Cardiac muscle cell (in vitro differentiated cells and primary cell): ENCODE data around the gene ACVRL1. TPM values are rescaled to one million over a fixed set of nuclear protein-coding genes. Genes with fewer than 3 reads are reported as not detected.
A peak's percentile ranks its signal among the peaks of the same experiment; 100 is the strongest.

Source experiments
- DNase-seq, 2 donors: peaks; one replicate each; pipeline versions ENCODE4 v3.0.0 to v3.0.0-alpha.2; 2010 to 2017; ENCODE audit warnings: low read depth in 1 of 2, low spot score in 1 of 2
- H3K27ac ChIP-seq: fragments of 200-600 bp; sonication (generic); 2 replicates; pipeline ENCODE4 v1.5.1; 2016
- H3K27me3 ChIP-seq: fragments of 200-600 bp; sonication (generic); 2 replicates; pipeline ENCODE4 v1.6.0; 2016; ENCODE audit warnings: control low read depth
- H3K36me3 ChIP-seq: fragments of 200-600 bp; sonication (generic); 2 replicates; pipeline ENCODE4 v1.5.1; 2016; ENCODE audit warnings: control low read depth
- H3K4me1 ChIP-seq: fragments of 200-600 bp; sonication (generic); 2 replicates; pipeline ENCODE4 v1.8.1; 2017; ENCODE audit warnings: low read depth, mild to moderate bottlenecking, mixed run types
- H3K4me3 ChIP-seq: fragments of 200-600 bp; sonication (generic); 2 replicates; pipeline ENCODE4 v1.5.1; 2016; ENCODE audit warnings: mild to moderate bottlenecking
- H3K9me3 ChIP-seq: fragments of 200-600 bp; sonication (generic); 2 replicates; pipeline ENCODE4 v1.5.1; 2017; ENCODE audit warnings: low read depth, mild to moderate bottlenecking, control low read depth
- polyA plus RNA-seq: library from polyadenylated mRNA; unstranded; fragments of >200 nt; fragmentation: Nextera tagmentation; extraction: Ambion mirVana; gene quantifications from 2 replicates; pipeline ENCODE4 v1.2.1, GENCODE V29; 2016
- total RNA-seq: library from RNA; depleted of rRNA; stranded (reverse); fragments of >200 nt; gene quantifications from 2 replicates; pipeline ENCODE4 v1.2.3, GENCODE V29; 2016
- TF ChIP-seq, protein P1 (sequence below): IDR thresholded peaks from 2 replicates; pipeline ENCODE4 v1.5.1; 2012; ENCODE audit warnings: low read depth, mild to moderate bottlenecking, low read length

The ACVRL1 gene
- total and polyA plus RNA-seq, 2 experiments from 2014 or later = 5.5 TPM; not detected in 1

DNA sequence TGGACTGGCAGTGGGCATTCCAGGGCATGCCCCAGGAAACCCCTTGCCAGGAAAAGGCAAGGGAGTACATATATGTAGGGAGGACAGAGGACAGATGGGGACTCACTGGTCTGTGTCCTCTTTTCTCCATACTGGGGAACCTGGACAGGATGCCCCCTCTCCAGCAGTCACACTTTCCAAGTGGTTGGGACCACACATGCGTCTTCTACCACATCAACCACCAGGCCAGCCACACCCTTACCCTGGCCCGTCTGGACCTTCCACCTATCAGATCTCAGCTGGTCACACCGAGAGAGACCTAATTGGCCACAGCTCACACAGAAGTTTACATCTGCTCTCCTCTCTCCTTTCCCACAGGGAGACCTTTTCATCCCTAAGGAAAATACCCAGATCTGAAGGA, 11.1 kb upstream of the ACVRL1 start:
- Histone ChIP-seq H3K4me3 (no peak overlapping the region), H3K9me3 (no peaks in the 10 kb centered on the region), H3K27ac (no peak overlapping the region), H3K36me3 (no peaks in the 10 kb centered on the region), H3K4me1 (no peaks in the 10 kb centered on the region), H3K27me3 (no peaks in the 10 kb centered on the region)
- DNase-seq = no peak
- TF ChIP-seq, protein P1, sequence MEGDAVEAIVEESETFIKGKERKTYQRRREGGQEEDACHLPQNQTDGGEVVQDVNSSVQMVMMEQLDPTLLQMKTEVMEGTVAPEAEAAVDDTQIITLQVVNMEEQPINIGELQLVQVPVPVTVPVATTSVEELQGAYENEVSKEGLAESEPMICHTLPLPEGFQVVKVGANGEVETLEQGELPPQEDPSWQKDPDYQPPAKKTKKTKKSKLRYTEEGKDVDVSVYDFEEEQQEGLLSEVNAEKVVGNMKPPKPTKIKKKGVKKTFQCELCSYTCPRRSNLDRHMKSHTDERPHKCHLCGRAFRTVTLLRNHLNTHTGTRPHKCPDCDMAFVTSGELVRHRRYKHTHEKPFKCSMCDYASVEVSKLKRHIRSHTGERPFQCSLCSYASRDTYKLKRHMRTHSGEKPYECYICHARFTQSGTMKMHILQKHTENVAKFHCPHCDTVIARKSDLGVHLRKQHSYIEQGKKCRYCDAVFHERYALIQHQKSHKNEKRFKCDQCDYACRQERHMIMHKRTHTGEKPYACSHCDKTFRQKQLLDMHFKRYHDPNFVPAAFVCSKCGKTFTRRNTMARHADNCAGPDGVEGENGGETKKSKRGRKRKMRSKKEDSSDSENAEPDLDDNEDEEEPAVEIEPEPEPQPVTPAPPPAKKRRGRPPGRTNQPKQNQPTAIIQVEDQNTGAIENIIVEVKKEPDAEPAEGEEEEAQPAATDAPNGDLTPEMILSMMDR = no peak

DNA sequence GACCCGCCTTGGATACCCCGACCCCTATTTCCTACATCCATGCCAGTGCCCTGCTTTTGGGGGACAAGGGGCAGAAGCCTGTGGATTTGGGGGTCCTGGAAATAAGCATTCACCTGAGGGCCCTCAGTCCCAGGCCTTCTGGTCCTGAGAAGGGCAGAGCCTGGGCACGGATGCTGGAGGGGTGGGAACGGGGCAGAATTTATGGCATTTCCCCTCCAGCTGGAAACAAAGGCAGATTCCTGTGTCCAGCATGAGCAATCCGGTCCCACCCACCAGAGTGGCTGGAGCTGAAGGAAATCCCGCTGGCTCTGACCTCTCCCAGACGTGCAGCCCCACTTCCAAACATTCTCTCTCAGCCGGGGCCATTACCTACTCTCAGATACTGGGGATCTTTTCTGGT, 10.1 kb upstream of the ACVRL1 start:
- H3K4me3 ChIP-seq = no peak overlapping the region
- no peaks in the 10 kb centered on the region for H3K36me3 ChIP-seq
- H3K9me3 ChIP-seq = no peaks in the 10 kb centered on the region
- TF ChIP-seq, protein P1 = no peak
- peak in 1 of 2 donors; percentile 60 for DNase-seq
- H3K27me3 ChIP-seq = no peaks in the 10 kb centered on the region
- no peak overlapping the region for H3K27ac ChIP-seq
- no peaks in the 10 kb centered on the region for H3K4me1 ChIP-seq

DNA sequence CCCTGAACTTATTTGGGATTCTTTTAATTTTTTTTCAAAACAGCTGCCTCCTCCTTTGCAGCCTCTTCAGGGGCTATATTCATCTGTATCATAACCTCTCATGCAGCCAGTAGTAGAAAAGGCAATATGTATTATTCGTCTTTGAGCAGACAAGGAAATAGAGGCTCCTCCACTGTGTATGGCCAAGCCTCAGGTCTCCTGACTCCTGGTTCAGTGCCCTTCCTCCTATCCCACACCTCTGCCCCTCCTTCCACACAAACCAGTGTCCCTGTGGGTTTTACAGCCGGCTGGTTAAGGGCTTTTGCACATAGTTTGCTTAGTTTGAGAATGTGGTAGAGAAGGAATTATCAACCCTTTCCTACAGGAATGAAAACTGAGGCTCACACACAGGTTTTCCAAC, 8.8 kb upstream of the ACVRL1 start:
- no peak for DNase-seq
- Histone ChIP-seq H3K4me3 (no peak overlapping the region), H3K4me1 (no peaks in the 10 kb centered on the region), H3K27ac (no peak overlapping the region), H3K27me3 (no peaks in the 10 kb centered on the region), H3K9me3 (no peaks in the 10 kb centered on the region), H3K36me3 (no peaks in the 10 kb centered on the region)
- TF ChIP-seq, protein P1 = no peak

DNA sequence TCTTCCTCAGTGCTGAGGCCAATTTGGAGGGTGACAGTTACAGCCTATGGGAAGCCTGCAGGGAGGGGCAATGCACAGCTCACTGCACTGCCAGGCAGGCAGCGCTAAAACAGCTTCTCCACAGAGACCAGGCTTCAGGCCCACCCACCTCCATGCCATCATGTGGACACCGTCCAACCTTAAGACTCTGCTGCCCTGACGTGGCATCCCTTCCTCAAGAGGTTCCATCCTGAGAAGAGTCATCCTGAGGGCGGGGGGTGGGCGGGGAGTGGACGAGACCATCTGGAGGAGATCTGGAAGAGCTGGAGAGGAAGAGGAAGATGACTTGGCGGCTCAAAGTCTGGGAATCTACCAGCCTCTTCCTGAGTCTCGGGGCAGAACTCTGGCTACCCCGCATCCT, 8.4 kb upstream of the ACVRL1 start:
- Histone ChIP-seq H3K27me3 (no peaks in the 10 kb centered on the region), H3K36me3 (no peaks in the 10 kb centered on the region), H3K4me1 (no peaks in the 10 kb centered on the region), H3K4me3 (no peak overlapping the region), H3K27ac (no peak overlapping the region), H3K9me3 (no peaks in the 10 kb centered on the region)
- TF ChIP-seq, protein P1 = no peak
- DNase-seq = peak in 1 of 2 donors; percentile 61

DNA sequence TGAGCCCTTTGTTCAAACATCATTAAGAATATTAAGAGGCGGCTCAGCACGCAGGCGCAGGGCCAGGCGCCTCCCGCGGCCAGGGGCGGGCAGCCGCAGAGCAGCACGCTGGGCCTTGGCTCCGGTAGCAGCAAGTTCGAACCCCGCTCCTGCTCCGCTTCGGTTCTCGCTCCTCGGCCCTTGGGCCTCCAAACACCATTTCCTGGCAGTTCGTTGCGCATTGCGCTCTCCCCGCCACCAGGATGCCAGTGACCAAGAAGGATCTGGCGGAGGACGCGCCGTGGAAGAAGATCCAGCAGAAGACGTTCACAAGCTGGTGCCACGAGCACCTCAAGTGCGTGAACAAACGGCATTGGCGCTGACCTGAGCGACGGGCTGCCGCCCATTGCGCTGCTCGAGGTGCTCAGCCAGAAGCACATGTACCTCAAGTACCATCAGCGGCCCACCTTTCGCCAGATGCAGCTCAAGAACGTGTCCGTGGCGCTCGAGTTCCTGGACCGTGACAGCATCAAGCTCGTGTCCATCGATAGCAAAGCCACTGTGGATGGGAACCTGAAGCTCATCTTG, 6.9 kb upstream of the ACVRL1 start:
- TF ChIP-seq, protein P1 = no peak
- H3K4me3 ChIP-seq = no peak overlapping the region

More for the DNA sequence above, 6.9 kb upstream of the ACVRL1 start:
- Histone ChIP-seq H3K27ac (no peak overlapping the region), H3K27me3 (no peaks in the 10 kb centered on the region), H3K36me3 (no peaks in the 10 kb centered on the region), H3K4me1 (peaks cover 5% of the 10 kb centered on the region), H3K9me3 (no peaks in the 10 kb centered on the region)
- no peak for DNase-seq
